Peyer's patch (tissue), 4 donors: ENCODE measurements around the gene NKX1-2. TPM values are rescaled to one million over a fixed set of nuclear protein-coding genes. Genes with fewer than 3 reads are reported as not detected.

Source experiments
- DNase-seq, 3 donors: peaks; one replicate each; pipeline ENCODE4 v3.0.0-alpha.2; 2017 to 2019
- H3K27ac ChIP-seq, 4 donors: fragments of 200-600 bp; sonication (generic); one replicate each; pipeline ENCODE4 v1.5.1; 2016 to 2019
- H3K27me3 ChIP-seq, 2 donors: fragments of 200-600 bp; sonication (generic); one replicate each; pipeline ENCODE4 v1.5.1; 2019
- H3K36me3 ChIP-seq, 3 donors: fragments of 200-600 bp; sonication (generic); one replicate each; pipeline ENCODE4 v1.5.1; 2016 to 2019
- H3K4me1 ChIP-seq, 4 donors: fragments of 200-600 bp; sonication (generic); one replicate each; pipeline ENCODE4 v1.5.1; 2016 to 2019
- H3K4me3 ChIP-seq, 4 donors: fragments of 200-600 bp; sonication (generic); 1 replicate in 3 of 4; 2 replicates in 1 of 4; pipeline ENCODE4 v1.5.1; 2016 to 2019; ENCODE audit warnings: mild to moderate bottlenecking in 1 of 4
- H3K9me3 ChIP-seq, 4 donors: fragments of 200-600 bp; sonication (generic); one replicate each; pipeline ENCODE4 v1.5.1; 2016 to 2019; ENCODE audit warnings: mild to moderate bottlenecking in 1 of 4
- CTCF ChIP-seq, 6 experiments: fragments of 450-650 bp in 4 of 6; fragments of 200-600 bp in 2 of 6; sonication (generic) in 1 of 6; IDR thresholded peaks; one replicate each; pipeline ENCODE4 v1.5.1; 2017 to 2019; ENCODE audit warnings: antibody characterized with exemption in 6 of 6, mild to moderate bottlenecking in 3 of 6, moderate library complexity in 1 of 6
- POLR2A ChIP-seq, 2 donors: fragments of 450-650 bp; IDR thresholded peaks; one replicate each; pipeline ENCODE4 v1.5.1; 2017; ENCODE audit warnings: antibody characterized with exemption in 2 of 2, mild to moderate bottlenecking in 2 of 2, moderate library complexity in 2 of 2
- total RNA-seq, 4 donors: library from RNA; depleted of rRNA; stranded (reverse); fragments of >200 nt; gene quantifications; one replicate each; pipeline ENCODE4 v1.1.0, GENCODE V29; 2016

NKX1-2 gene
- total RNA-seq = not detected

DNA sequence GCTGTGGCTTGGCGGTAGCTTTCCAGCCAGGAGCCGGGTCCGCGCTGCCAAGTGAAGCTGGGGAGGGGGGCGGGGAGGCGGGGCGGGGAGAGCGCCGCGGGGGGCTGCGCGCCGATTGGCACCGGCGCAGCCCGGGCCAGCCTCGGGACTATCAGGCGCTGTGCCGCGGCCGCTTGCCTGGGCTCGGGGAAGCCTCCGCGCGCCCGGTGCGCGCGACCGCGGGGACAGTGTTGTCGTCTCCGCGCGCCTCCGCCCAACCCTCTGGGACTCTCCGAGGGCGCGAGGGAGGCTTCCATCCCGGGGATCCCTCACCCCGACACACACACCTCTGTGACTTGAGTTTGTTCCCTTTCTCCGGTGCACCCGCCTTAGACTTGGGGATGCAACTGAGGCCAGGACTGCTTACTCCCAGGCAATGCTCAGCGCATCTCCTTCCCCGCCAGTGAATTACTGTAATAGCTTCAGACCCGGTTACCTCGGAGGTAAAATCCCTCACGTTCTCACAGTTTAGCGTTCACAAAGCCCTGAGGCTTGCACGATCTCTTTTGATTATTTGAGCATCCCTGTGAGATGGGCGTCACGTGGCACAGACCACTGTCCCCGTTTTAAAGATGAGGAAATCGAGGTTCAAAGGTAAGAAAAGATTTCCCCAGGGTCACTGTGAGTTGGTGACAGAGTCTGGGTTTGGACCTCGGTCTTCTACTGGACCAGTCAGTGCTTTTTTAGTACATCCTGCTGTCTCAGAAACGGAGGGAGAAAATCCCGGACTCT, at the start of gene NKX1-2:
TSS of gene NKX1-2 (minus strand) at position 24 of the 771 bp plus-strand sequence. CDS start 92 bp downstream, outside the sequence.
- peak within 1 kb of the TSS in 3 of 4 donors; percentile 22 to 46 (median 45) for H3K4me3 ChIP-seq
- H3K27me3 ChIP-seq = peaks cover 0 to 38% of the 10 kb centered on the region in 2 donors
- H3K27ac ChIP-seq = no peak within 1 kb of the TSS
- no peaks in the 10 kb centered on the region for H3K36me3 ChIP-seq
- H3K4me1 ChIP-seq = peaks cover 0 to 33% (median 8%) of the 10 kb centered on the region in 4 donors
- H3K9me3 ChIP-seq = no peaks in the 10 kb centered on the region
- no peak for TF ChIP-seq POLR2A (IDR thresholded peaks at IDR 0.05)
- TF ChIP-seq CTCF (IDR thresholded peaks at IDR 0.05) = no peak
- no peak for DNase-seq

- no peak for DNase-seq
- H3K9me3 ChIP-seq = peaks cover 0 to 3% (median 0%) of the 10 kb centered on the region in 4 donors
- no peak overlapping the region for H3K27ac ChIP-seq
- H3K4me1 ChIP-seq = peaks cover 0 to 3% (median 0%) of the 10 kb centered on the region in 4 donors
- no peak overlapping the region for H3K4me3 ChIP-seq
- H3K27me3 ChIP-seq = no peaks in the 10 kb centered on the region
- H3K36me3 ChIP-seq = peaks cover 0 to 15% (median 0%) of the 10 kb centered on the region in 3 donors
- no peak for TF ChIP-seq CTCF (IDR thresholded peaks at IDR 0.05)
- no peak for TF ChIP-seq POLR2A (IDR thresholded peaks at IDR 0.05)
Measured at GRCh38 chr10:124498056-124498455, 48.2 kb upstream of the NKX1-2 start.

DNA sequence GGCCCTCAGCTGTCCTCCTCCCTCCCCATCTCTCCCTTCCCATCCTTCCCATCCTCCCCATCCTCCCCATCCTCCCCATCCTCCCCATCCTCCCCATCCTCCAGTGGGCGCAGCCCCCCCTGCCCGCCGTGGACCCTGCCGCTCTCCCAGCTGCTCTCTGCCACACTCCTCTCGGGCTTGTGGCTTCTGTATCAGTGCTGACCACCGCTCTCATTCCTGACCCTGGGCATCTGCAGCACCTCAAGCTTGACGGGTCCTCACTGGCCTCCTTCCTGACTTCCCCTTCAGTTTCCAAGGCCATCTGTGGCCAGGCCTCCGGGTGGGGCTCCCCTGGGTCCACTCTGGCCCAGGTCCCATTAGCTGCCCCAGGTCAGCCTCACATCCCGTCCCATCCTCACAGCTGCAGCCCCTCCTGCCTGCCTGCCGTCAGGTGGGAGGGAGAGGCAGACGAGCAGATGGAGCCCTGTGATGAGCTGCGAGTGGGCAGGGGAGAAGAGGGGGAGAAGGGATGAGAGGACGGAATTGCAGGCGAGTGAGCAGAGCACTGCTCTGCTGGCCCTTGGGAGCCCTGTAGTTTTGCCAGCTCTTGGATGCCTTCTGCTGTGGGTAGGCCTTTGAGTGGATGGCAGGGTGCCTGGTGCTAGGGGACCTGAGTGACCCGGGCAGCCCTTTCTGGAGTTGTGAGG, 47.5 kb upstream of the NKX1-2 start:
- Histone ChIP-seq H3K4me1 (peaks cover 0 to 3% (median 0%) of the 10 kb centered on the region in 4 donors), H3K27me3 (no peaks in the 10 kb centered on the region), H3K27ac (no peak overlapping the region), H3K9me3 (peaks cover 0 to 3% (median 0%) of the 10 kb centered on the region in 4 donors), H3K4me3 (no peak overlapping the region), H3K36me3 (peaks cover 0 to 15% (median 0%) of the 10 kb centered on the region in 3 donors)
- TF ChIP-seq CTCF (IDR thresholded peaks at IDR 0.05) (no peak), POLR2A (IDR thresholded peaks at IDR 0.05) (no peak)
- DNase-seq = no peak

GRCh38 chr10:124496620-124497019, 46.8 kb upstream of the NKX1-2 start:
- Histone ChIP-seq H3K9me3 (peaks cover 0 to 3% (median 0%) of the 10 kb centered on the region in 4 donors), H3K36me3 (peaks cover 0 to 15% (median 0%) of the 10 kb centered on the region in 3 donors), H3K27ac (no peak overlapping the region), H3K4me1 (peaks cover 0 to 3% (median 0%) of the 10 kb centered on the region in 4 donors), H3K4me3 (no peak overlapping the region), H3K27me3 (no peaks in the 10 kb centered on the region)
- no peak for TF ChIP-seq CTCF (IDR thresholded peaks at IDR 0.05)
- DNase-seq = no peak

DNA sequence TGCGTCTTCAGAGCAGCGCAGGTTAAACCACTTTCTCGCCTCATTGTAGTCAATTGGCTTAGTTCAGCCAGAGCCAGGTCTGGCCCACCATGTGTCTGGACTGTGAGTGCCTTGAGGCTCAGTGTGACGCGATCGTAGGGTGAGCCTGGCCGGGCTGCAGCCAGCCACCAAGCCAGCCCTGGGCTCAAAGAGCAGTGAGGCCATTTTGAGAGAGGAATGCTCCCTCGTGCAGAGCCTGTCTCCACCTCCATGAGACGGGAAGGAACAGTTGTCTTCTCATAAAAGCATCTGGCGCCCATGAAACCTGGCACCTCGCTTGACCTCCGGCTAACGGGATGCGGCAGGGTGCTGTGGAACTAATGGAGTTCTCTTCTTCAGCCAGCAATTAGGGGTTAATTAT, 46.3 kb upstream of the NKX1-2 start:
- DNase-seq = no peak
- H3K9me3 ChIP-seq = peaks cover 0 to 3% (median 0%) of the 10 kb centered on the region in 4 donors
- no peak overlapping the region for H3K27ac ChIP-seq
- H3K4me3 ChIP-seq = no peak overlapping the region
- peaks cover 0 to 14% (median 0%) of the 10 kb centered on the region in 3 donors for H3K36me3 ChIP-seq
- TF ChIP-seq POLR2A (IDR thresholded peaks at IDR 0.05) (no peak), CTCF (IDR thresholded peaks at IDR 0.05) (no peak)
- no peaks in the 10 kb centered on the region for H3K27me3 ChIP-seq
- peaks cover 0 to 3% (median 0%) of the 10 kb centered on the region in 4 donors for H3K4me1 ChIP-seq
